ENCODE measurements around the gene P4HB.

- TF ChIP-seq POLR2A (IDR thresholded peaks at IDR 0.05) (no peak), CTCF (IDR thresholded peaks at IDR 0.05) (no peak)
Measured at GRCh38 chr17:81867991-81868673, 7.8 kb upstream of the P4HB start.

All from tibial nerve (tissue), 3 donors.